HG03135 (cell line): Measurements from ENCODE around the gene GFOD2.

Experiments
- ATAC-seq: cut with Tn5 transposase; IDR thresholded peaks from one replicate; pipeline ENCODE4 v1.9.1; 2021; ENCODE audit warnings: mild to moderate bottlenecking, moderate library complexity; ENCODE audit not compliant: unreplicated experiment

Gene GFOD2

DNA sequence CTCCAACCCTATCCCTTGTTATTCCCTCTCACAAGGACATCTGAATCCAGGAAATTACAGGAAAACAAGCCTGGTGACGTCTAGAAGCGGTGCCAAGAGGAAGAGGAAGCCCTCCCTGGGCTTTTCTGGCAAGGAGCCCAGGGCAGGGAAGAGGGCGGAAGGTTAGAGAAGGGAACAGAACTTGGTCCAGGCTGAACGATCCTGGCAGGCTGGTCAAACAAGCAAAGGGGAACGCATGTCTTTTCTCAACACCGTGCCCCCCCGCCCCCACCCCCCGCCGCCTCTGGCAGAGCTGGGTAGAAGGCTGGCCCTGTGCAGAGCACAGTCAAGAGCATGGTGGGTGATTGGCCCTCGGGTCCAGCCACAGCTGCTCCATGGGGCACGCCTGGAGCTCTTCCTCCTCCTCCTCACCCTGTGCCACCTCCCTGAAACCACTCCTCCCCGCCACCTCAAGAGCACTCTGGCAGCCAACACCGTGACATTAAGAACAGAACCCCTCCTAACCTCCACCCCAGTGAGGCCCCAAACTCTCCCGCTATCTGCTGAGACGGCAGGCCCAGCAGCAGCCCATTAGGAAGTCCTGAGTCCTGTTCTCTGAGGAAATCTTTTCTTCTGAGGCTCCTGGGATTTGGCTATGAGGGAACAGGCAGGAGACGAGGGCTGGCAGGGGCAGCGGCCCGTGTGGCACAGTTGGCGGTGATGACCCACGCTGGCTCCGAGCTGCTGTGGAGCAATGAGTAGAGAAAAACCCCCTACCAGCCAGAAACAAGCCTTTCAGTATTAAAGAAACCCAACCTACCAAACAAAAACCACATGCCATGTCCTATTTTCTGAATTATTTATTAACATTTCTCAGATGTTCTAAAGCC lies 45.2 kb downstream of the GFOD2 start:
- no peak for ATAC-seq

DNA sequence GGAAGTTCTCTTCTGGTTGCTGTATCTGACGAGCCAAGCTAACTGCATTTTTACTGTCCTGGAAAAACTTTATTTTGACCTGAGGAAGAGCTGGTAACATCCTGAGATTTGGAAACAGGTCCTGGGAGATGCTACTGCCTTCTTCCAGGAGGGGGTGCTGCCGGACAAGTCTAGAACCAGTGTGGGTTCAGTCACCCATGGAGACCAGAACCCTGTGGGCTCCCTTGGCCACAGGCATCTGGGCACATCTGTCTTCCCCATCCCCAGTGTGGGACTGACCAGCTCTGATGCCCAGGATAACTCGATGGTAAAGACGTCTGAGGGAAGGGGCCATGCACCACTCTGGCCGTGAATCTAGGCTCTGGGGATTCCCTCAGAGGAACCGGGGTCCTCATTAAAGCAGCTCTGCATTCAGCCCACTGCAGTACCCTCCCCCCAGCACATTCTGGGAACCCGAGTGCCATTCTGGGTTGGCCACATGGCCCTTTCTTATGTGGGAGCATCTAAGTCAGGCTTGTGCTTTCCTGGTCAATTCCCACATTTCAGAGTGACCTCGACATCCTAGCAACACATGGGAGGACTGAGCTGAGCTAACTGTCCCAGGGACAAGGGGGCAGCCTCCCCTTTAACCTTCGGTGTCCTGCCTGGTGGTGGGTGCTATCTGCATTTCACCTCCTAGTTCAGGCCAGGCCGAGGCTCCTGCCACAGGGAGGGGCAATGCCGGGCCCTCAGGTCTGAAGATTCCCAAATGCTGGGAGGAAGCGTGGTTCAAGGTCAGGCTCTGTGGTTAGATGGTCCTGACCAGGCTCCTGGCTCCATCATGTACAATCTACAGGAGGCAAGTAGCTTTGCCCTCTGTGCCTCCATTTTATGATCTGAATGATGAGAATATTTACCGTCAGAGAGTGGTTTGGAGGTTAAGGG lies 46.1 kb downstream of the GFOD2 start:
- ATAC-seq: no peak

GRCh38 chr16:67672306-67672705 lies 46.8 kb downstream of the GFOD2 start:
- no peak for ATAC-seq

GRCh38 chr16:67669499-67670101 lies 49.5 kb downstream of the GFOD2 start:
- no peak for ATAC-seq

DNA sequence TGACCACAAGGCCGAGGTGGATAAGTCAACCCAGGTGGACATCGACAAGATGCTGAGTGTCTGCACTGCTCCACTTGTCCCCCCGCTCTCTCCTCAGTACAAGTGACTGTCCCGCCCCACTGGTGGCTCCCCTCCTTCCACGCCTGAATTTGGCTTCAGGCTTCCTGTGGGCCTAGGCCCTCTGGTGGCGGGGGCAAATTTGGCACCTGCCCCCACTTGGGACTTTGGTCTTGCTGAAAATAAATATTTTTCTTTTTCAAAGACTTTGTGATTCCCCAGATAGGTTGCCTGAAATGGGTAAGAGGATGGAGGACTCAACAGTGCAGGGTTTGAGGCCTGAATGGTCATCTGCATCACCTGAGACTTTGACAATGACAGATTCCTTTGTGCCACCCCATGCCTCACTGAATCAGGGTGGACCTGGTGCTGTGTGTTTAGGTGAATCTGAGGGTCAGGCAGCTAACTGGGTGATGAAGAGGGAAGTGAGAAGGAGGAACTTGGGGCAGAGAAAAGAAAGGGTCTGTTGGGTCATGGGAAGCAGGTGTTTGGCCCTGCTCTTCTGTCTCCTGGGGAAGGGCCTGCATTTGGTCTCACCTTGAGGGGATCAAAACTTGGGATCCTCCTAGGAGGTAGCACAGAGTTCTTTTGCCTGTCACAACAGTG lies 50.5 kb downstream of the GFOD2 start:
- no peak for ATAC-seq

DNA sequence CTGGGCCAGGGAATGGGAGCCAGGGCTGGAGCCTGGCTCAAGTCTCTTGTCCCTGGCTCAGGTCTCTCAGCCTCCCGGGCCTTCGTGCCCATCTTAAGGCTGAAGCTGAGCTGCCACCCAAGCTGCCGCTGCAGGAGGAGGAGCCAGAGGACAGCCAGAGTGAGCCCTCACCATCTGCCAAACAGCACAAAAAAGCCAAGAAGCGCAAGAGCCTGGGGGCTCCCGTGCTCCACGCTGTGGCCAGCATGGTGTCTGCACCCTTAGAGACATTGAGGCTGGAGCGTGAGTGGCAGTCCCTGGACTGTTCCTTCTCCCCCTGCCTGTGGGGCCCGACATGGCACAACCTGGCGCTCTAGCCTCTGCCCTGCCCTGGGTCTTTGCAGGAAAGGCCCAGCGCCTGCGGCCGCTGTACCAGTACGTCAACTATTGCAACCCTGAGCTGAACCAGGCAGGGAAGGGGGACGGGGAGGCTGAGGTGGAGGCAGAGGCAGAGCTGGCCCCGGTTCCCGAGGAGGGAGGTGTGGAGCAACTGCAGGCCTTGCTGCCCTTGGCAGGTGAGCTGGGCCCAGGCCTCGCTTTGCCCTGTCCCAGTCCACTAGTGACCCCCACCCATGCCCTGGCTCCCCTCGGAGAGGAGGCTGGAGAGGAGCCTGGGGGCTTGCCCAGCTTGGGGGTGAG lies 51.2 kb downstream of the GFOD2 start:
- ATAC-seq: peak; percentile 66

DNA sequence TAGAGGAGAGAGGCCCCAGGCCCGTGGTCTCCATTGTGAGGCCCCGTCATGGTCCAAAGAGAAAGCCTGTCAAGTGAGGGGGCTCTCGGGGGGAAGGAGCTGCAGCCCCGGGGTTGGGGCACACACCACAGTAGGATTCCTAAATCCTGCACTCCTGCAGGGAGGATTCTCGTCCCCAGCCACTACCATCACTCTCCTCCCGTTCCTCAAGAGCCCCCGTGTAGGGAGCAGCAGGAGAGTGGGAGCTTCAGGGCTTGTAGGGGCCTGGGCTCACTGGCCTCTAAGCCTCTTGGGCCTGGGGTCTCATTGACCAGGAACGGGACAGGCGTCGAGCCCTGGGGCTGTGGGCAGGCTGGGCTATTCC lies 51.7 kb downstream of the GFOD2 start:
- ATAC-seq: no peak

- ATAC-seq: peak; percentile 60
These were observed 52.3 kb downstream of the GFOD2 start, which contains the start of the genes C16orf86 and ENKD1 for GRCh38 chr16:67666559-67667452. C16orf86 (plus strand) TSS chr16:67666814; CDS start chr16:67666971, 157 bp downstream. ENKD1 (minus strand) TSS chr16:67666750; CDS start chr16:67666442, 308 bp downstream.

DNA sequence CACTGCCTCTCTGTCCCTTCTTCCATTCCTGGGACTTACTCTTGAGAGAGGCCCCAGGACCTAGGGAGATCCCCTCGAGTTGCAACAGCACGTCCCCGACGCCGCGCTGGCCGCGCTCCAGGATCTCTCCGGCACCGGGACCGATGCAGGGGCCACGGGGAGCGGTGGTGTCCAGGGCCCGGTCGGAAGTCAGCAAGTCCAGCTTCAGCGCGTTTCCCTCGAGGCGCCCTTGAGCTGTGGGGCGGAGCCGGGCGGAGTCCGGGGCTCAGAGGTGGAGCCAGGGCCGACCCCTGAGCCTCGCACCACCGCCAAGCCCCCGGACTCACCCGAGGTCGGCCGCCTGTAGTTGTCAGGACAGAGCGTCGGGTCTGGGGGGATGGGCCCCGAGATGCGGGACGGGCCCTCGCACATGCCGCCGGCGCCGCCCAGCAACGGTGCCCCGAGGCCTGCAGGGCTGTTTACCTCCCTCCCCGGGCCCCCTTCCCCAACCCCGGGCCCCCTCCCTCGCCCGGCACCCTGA lies 53.0 kb downstream of the GFOD2 start:
- ATAC-seq: no peak

- no peak for ATAC-seq
These were observed 53.5 kb downstream of the GFOD2 start for GRCh38 chr16:67665598-67665997.

DNA sequence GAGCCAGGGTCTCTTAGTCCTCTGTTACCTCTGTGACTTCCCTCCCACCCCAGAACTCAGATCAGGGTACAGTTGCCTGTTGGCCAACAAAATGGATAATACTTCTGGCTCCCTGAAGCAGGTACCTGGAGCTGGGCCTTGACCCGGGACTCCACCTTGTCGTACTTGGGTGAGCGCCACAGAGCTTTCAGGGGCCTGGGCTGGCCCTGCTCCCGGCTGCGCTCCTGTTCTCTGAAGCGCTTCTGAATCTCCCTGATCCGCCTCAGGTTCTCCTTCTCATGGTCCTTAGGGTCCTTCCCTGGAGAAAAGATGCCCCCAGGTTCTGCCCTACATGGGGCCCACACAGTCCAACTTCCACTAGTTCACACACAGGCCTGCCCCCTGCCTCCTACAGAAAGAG lies 54.2 kb downstream of the GFOD2 start:
- ATAC-seq: no peak

GRCh38 chr16:67664258-67664657 lies 54.9 kb downstream of the GFOD2 start:
- no peak for ATAC-seq

DNA sequence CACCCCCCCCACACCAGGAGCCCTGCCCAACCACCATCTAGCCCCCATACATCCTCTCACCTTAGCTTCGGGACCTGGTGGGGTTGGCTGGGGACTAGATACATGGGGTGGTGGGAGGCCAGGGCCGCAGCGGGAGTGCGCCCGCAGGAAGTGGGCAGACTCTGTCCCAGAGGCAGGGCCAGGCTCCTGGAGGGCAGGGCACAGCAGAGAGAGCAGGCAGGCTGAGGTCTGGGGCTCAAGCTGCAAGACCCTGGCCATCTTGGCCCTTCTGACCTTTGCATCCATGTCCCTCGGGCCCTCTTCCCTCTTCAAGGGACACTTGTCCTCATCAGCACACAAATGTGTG lies 55.3 kb downstream of the GFOD2 start:
- no peak for ATAC-seq

DNA sequence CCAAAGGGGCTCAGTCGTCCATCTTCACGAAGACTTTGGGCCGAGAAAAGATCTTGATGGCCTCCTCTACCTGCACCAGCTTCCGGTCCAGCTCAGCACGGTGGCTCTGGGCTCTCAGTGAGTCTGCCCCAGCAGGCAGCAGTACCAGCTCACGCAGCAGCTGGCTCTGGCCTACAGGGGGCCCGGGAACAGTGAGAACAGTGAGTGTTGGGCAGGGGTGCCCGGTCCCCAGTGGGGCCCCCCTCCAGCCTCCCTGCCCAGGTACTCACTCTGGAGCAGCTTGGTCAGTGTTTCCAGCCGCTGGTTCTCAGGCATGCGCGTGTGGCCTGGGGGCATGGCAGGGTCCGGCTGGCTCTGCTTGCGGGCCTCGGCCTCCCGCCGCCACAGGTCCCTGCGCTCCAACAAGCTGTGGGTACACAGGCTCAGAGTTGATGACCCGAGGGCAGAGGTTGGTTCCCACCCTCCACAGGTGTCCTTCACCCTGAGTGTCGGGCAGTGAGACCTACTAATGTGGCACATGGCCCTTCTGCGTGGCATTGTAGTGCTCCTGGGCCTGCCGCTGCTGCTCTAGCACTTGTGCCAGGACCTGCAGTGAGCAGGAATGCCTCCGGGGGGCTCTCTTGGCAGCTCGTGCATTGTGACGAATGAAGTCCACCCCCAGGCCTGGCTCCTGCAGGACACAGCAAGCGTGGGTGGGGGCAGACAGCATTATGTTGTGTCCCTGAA lies 55.8 kb downstream of the GFOD2 start:
- ATAC-seq: no peak

GRCh38 chr16:67662653-67663010 lies 56.5 kb downstream of the GFOD2 start:
- ATAC-seq: no peak

DNA sequence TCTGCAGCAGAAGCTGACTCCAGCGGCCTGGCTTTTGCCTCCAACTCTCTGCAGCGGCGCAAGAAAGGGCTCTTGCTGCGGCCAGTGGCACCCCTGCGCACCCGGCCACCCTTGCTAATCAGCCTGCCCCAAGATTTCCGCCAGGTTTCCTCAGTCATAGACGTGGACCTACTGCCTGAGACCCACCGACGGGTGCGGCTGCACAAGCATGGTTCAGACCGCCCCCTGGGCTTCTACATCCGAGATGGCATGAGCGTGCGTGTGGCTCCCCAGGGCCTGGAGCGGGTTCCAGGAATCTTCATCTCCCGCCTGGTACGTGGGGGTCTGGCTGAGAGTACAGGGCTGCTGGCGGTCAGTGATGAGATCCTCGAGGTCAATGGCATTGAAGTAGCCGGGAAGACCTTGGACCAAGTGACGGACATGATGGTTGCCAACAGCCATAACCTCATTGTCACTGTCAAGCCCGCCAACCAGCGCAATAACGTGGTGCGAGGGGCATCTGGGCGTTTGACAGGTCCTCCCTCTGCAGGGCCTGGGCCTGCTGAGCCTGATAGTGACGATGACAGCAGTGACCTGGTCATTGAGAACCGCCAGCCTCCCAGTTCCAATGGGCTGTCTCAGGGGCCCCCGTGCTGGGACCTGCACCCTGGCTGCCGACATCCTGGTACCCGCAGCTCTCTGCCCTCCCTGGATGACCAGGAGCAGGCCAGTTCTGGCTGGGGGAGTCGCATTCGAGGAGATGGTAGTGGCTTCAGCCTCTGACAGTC lies 57.0 kb downstream of the GFOD2 start:
- ATAC-seq: no peak

DNA sequence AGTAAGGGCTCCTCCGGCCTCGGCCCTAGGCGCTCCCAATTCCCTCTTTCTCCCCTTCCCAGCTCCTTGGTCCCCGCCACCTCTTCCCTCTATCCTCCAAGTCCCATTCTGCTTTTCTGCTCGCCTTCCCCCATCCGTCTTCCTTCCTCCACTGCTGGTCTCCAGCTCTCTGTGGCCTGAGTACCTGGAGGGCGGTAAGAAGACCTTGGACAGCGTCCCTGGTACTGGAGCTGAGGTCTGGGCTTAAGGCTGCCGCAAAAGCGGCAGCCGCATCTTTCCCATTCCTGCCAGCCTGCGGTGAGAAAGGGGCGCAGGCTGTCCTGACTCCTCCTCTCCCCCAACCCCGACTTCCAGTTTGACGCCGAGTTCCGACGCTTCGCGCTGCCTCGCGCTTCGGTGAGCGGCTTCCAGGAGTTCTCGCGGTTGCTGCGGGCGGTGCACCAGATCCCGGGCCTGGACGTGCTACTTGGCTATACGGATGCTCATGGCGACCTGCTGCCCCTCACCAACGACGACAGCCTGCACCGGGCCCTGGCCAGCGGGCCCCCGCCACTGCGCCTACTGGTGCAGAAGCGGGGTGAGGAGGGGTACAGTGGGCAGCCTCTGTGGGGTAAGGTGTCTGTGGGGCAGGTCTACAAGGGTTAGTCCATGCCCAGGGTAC lies 57.9 kb downstream of the GFOD2 start:
- peak; percentile 2 for ATAC-seq
